PFSK-1 (cell line): Measurements from ENCODE around the gene DNAAF3.

Experiments
- FOXP2 ChIP-seq: optimal IDR thresholded peaks from 2 replicates; pipeline ENCODE3; 2011; ENCODE audit warnings: borderline replicate concordance, control low read depth, inconsistent platforms; ENCODE audit not compliant: insufficient read depth; ENCODE audit errors: extremely low read length, extremely low read depth
- POLR2AphosphoS5 ChIP-seq: IDR thresholded peaks from 2 replicates; pipeline ENCODE4 v1.6.1; 2012; ENCODE audit warnings: low read depth, mild to moderate bottlenecking, control low read depth, low read length, moderate library complexity
- SIN3A ChIP-seq: IDR thresholded peaks from 2 replicates; pipeline ENCODE4 v1.6.1; 2012; ENCODE audit warnings: mild to moderate bottlenecking, low read length, moderate library complexity, borderline replicate concordance; ENCODE audit not compliant: insufficient read depth
- TAF1 ChIP-seq: IDR thresholded peaks from 2 replicates; pipeline ENCODE4 v1.6.1; 2012; ENCODE audit warnings: low read length, control low read depth, borderline replicate concordance; ENCODE audit not compliant: insufficient read depth
- TF ChIP-seq, protein P1 (sequence below), 2 experiments: IDR thresholded peaks; 2 replicates each; pipeline versions ENCODE4 v1.6.1 to v1.8.0; 2011 to 2012; ENCODE audit warnings: low read depth in 2 of 2, low read length in 2 of 2, control low read depth in 1 of 2, inconsistent platforms in 1 of 2, mild to moderate bottlenecking in 1 of 2, moderate library complexity in 1 of 2; ENCODE audit not compliant: insufficient read depth in 1 of 2

Gene DNAAF3

DNA sequence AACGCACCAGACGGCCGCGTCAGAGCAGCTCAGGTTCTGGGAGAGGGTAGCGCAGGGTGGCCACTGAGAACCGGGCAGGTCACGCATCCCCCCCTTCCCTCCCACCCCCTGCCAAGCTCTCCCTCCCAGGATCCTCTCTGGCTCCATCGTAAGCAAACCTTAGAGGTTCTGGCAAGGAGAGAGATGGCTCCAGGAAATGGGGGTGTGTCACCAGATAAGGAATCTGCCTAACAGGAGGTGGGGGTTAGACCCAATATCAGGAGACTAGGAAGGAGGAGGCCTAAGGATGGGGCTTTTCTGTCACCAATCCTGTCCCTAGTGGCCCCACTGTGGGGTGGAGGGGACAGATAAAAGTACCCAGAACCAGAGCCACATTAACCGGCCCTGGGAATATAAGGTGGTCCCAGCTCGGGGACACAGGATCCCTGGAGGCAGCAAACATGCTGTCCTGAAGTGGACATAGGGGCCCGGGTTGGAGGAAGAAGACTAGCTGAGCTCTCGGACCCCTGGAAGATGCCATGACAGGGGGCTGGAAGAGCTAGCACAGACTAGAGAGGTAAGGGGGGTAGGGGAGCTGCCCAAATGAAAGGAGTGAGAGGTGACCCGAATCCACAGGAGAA lies 50.9 kb downstream of the DNAAF3 start:
- TF ChIP-seq, protein P1, sequence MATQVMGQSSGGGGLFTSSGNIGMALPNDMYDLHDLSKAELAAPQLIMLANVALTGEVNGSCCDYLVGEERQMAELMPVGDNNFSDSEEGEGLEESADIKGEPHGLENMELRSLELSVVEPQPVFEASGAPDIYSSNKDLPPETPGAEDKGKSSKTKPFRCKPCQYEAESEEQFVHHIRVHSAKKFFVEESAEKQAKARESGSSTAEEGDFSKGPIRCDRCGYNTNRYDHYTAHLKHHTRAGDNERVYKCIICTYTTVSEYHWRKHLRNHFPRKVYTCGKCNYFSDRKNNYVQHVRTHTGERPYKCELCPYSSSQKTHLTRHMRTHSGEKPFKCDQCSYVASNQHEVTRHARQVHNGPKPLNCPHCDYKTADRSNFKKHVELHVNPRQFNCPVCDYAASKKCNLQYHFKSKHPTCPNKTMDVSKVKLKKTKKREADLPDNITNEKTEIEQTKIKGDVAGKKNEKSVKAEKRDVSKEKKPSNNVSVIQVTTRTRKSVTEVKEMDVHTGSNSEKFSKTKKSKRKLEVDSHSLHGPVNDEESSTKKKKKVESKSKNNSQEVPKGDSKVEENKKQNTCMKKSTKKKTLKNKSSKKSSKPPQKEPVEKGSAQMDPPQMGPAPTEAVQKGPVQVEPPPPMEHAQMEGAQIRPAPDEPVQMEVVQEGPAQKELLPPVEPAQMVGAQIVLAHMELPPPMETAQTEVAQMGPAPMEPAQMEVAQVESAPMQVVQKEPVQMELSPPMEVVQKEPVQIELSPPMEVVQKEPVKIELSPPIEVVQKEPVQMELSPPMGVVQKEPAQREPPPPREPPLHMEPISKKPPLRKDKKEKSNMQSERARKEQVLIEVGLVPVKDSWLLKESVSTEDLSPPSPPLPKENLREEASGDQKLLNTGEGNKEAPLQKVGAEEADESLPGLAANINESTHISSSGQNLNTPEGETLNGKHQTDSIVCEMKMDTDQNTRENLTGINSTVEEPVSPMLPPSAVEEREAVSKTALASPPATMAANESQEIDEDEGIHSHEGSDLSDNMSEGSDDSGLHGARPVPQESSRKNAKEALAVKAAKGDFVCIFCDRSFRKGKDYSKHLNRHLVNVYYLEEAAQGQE (IDR thresholded peaks at IDR 0.05; ENCODE audit: insufficient read depth in 1 of 2, low read depth in 2 of 2, low read length in 2 of 2): no peak

DNA sequence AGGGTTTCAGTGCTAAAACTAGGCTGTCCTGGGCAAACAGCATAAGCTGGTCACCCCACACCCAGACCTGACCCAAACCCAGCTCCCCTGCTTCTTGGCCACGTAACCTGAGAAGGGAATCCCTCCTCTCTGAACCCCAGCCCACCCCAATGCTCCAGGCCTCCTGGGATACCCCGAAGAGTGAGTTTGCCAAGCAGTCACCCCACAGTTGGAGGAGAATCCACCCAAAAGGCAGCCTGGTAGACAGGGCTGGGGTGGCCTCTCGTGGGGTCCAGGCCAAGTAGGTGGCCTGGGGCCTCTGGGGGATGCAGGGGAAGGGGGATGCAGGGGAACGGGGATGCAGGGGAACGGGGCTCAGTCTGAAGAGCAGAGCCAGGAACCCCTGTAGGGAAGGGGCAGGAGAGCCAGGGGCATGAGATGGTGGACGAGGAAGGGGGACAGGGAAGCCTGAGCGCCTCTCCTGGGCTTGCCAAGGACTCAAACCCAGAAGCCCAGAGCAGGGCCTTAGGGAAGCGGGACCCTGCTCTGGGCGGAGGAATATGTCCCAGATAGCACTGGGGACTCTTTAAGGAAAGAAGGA lies 51.8 kb downstream of the DNAAF3 start:
- TF ChIP-seq POLR2AphosphoS5 (no peak), SIN3A (no peak), TAF1 (no peak), FOXP2 (no peak)
- TF ChIP-seq, protein P1 (IDR thresholded peaks at IDR 0.05; ENCODE audit: insufficient read depth in 1 of 2, low read depth in 2 of 2, low read length in 2 of 2): no peak

DNA sequence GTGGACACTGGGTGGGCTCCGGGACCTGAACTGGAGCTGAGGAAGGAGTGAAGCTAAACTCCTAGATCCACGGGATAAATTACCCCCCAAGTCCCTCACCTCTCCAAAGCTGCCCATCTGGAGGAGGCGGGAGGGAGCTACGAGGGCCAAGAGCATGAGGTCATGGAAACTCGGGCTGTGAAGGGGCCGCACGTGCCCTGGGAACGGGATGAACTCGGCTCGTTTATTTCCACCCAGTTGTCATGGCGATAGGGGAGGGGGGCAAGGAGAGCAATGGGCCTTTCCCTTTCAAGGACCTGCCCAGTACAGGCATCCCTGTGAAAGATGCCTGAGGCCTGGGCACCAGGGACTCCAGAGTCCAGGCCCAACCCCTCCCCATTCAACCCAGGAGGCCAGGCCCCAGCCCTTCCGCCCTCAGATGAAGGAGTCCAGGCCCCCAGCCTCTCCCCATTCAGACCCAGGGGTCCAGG lies 52.8 kb downstream of the DNAAF3 start:
- TF ChIP-seq FOXP2: no peak
- TF ChIP-seq, protein P1 (IDR thresholded peaks at IDR 0.05; ENCODE audit: insufficient read depth in 1 of 2, low read depth in 2 of 2, low read length in 2 of 2): no peak

DNA sequence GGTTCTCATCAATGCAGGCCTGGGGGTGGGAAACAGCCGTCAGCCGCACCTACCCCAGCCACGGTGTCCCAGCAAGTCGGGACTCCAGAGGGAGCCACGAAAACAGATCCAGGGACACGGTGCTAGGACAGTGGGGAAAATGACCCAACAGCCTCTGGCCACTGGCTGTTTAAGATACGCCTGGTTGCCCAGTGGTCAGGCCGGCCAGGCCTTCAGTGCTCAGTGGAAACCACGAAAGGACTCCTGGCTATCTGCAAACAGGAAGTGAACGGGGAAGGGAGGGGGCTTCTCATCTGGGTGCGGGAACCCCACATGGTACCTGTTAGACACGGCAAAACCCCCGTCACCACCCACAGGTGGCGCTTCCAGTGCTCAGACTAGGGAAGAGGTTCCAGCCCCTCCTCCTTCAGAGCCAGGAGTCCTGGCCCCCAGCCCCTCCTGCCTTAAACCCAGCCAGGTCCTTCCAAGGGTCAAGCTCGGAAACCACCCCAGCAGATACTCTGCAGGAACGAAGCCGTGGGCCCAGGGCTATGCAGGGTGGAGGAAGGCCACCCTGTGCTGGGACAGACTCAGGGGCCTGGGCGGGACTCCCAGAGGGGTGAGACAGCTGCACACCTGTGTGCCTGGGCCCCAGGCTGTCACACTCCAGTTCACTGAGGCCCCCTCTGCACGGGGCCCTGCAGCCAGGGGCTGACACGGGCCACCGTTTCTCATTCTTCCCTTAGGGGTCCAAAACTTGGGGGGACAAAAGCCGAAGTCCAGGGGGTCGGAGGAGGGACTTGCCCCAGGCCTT lies 53.4 kb downstream of the DNAAF3 start:
- TF ChIP-seq SIN3A (no peak), POLR2AphosphoS5 (no peak), FOXP2 (no peak), TAF1 (no peak)
- TF ChIP-seq, protein P1 (IDR thresholded peaks at IDR 0.05; ENCODE audit: insufficient read depth in 1 of 2, low read depth in 2 of 2, low read length in 2 of 2): no peak
